Measurements from ENCODE around the gene SLC37A3.

- no peak for TF ChIP-seq CTCF (IDR thresholded peaks at IDR 0.05)
- TF ChIP-seq POLR2AphosphoS5 (IDR thresholded peaks at IDR 0.05; ENCODE audit: low read depth, low read length) = no peak
- no peak for TF ChIP-seq REST (IDR thresholded peaks at IDR 0.05; ENCODE audit: insufficient read depth in 1 of 2, low read depth in 2 of 2, low read length in 1 of 2)
- no peak for TF ChIP-seq SIN3A (IDR thresholded peaks at IDR 0.05; ENCODE audit: borderline replicate concordance, insufficient read depth, low read depth, low read length)
Measured at GRCh38 chr7:140403878-140404564, 5.7 kb upstream of the SLC37A3 start, which contains the start of gene RAB19.
